ENCODE measurements around the gene KCNH2.

KCNH2 gene

GRCh38 chr7:150919160-150919559, 59.0 kb downstream of the KCNH2 start:
- TF ChIP-seq CTCF (IDR thresholded peaks at IDR 0.05; ENCODE audit: insufficient read depth, low read depth, low read length, missing control alignments): no peak
- no peak overlapping the region for H3K4me3 ChIP-seq (ENCODE audit: low read length)
- no peak for DNase-seq (ENCODE audit: low read depth)

GRCh38 chr7:150918378-150918777, 59.7 kb downstream of the KCNH2 start:
- H3K4me3 ChIP-seq (ENCODE audit: low read length): no peak overlapping the region
- DNase-seq (ENCODE audit: low read depth): no peak
- no peak for TF ChIP-seq CTCF (IDR thresholded peaks at IDR 0.05; ENCODE audit: insufficient read depth, low read depth, low read length, missing control alignments)

- H3K4me3 ChIP-seq (ENCODE audit: low read length): no peak overlapping the region
- no peak for TF ChIP-seq CTCF (IDR thresholded peaks at IDR 0.05; ENCODE audit: insufficient read depth, low read depth, low read length, missing control alignments)
These were observed 60.2 kb downstream of the KCNH2 start for GRCh38 chr7:150917969-150918368.

GRCh38 chr7:150916670-150917069, 61.5 kb downstream of the KCNH2 start:
- no peak for TF ChIP-seq CTCF (IDR thresholded peaks at IDR 0.05; ENCODE audit: insufficient read depth, low read depth, low read length, missing control alignments)
- H3K4me3 ChIP-seq (ENCODE audit: low read length): no peak overlapping the region
- DNase-seq (ENCODE audit: low read depth): no peak

More at GRCh38 chr7:150917969-150918368, 60.2 kb downstream of the KCNH2 start:
- no peak for DNase-seq (ENCODE audit: low read depth)

GRCh38 chr7:150914966-150915365, 63.2 kb downstream of the KCNH2 start:
- DNase-seq (ENCODE audit: low read depth): no peak
- no peak for TF ChIP-seq CTCF (IDR thresholded peaks at IDR 0.05; ENCODE audit: insufficient read depth, low read depth, low read length, missing control alignments)

GRCh38 chr7:150914196-150914595, 63.9 kb downstream of the KCNH2 start:
- no peak for DNase-seq (ENCODE audit: low read depth)
- no peak overlapping the region for H3K4me3 ChIP-seq (ENCODE audit: low read length)
- no peak for TF ChIP-seq CTCF (IDR thresholded peaks at IDR 0.05; ENCODE audit: insufficient read depth, low read depth, low read length, missing control alignments)

More at GRCh38 chr7:150914966-150915365, 63.2 kb downstream of the KCNH2 start:
- H3K4me3 ChIP-seq (ENCODE audit: low read length): no peak overlapping the region

- no peak overlapping the region for H3K4me3 ChIP-seq (ENCODE audit: low read length)
- DNase-seq (ENCODE audit: low read depth): no peak
- no peak for TF ChIP-seq CTCF (IDR thresholded peaks at IDR 0.05; ENCODE audit: insufficient read depth, low read depth, low read length, missing control alignments)
These were observed 65.7 kb downstream of the KCNH2 start for GRCh38 chr7:150912427-150912826.
